ENCODE results near the gene SHC2. TPM values are rescaled to one million over a fixed set of nuclear protein-coding genes. Genes with fewer than 3 reads are reported as not detected.

SHC2 gene
- total RNA-seq = 0.34 and 3.3 TPM in 2 replicates

GRCh38 chr19:460877-461720 lies at the start of gene SHC2:
SHC2 (minus strand) TSS chr19:461033; CDS start chr19:460996, 37 bp downstream.

GRCh38 chr19:507286-508203 lies 46.7 kb upstream of the SHC2 start, which contains the start of gene TPGS1:
TPGS1 (plus strand) TSS chr19:507497; CDS start chr19:507507, 10 bp downstream.

GRCh38 chr19:496112-496665 lies 35.4 kb upstream of the SHC2 start, which contains the start of gene MADCAM1:
MADCAM1 (plus strand) TSS chr19:496486; CDS start chr19:496500, 14 bp downstream.

GRCh38 chr19:408902-409515 lies 51.8 kb downstream of the SHC2 start, which contains the start of gene C2CD4C:
C2CD4C (minus strand) TSS chr19:409147; CDS start chr19:408361, 786 bp downstream.

Other genes starting within 250 kb of the SHC2 start
- gene PLPP2, start 169.6 kb downstream of the SHC2 start, total RNA-seq = 45.5 and 91.3 TPM in 2 replicates
- gene MIER2, start 116.2 kb downstream of the SHC2 start, total RNA-seq = 17.4 and 27.2 TPM in 2 replicates
- gene C2CD4C, start 51.9 kb downstream of the SHC2 start, total RNA-seq = 0.21 and 0.34 TPM in 2 replicates
- 0.14 TPM in 1 of 2 replicates, not detected in the other for gene MADCAM1, start 35.5 kb upstream of the SHC2 start, total RNA-seq
- 10.0 and 13.0 TPM in 2 replicates for gene TPGS1, start 46.5 kb upstream of the SHC2 start, total RNA-seq
- 87.6 and 161 TPM in 2 replicates for gene CDC34, start 70.7 kb upstream of the SHC2 start, total RNA-seq
- gene GZMM, start 83.0 kb upstream of the SHC2 start, total RNA-seq = not detected in 2 replicates
- 500 and 542 TPM in 2 replicates for gene BSG, start 111.6 kb upstream of the SHC2 start, total RNA-seq
- gene HCN2, start 128.8 kb upstream of the SHC2 start, total RNA-seq = 0.34 and 1.3 TPM in 2 replicates
- gene POLRMT, start 172.5 kb upstream of the SHC2 start, total RNA-seq = 38.8 and 40.7 TPM in 2 replicates
- not detected in 2 replicates for gene FGF22, start 178.8 kb upstream of the SHC2 start, total RNA-seq
- 40.3 and 49.2 TPM in 2 replicates for gene RNF126, start 202.2 kb upstream of the SHC2 start, total RNA-seq
- 96.0 and 177 TPM in 2 replicates for gene FSTL3, start 215.4 kb upstream of the SHC2 start, total RNA-seq
- gene PRSS57, start 234.4 kb upstream of the SHC2 start, total RNA-seq = not detected in 2 replicates
- gene PALM, start 247.9 kb upstream of the SHC2 start, total RNA-seq = 0.34 and 23.0 TPM in 2 replicates

Measured in nasal cavity respiratory epithelium epithelial cell of viscerocranial mucosa (primary cell).